GM15510 (cell line): ENCODE results near the gene ZNF654.

Experiments used
- POLR2A ChIP-seq: IDR thresholded peaks from 3 replicates; pipeline ENCODE4 v1.6.1; 2011; ENCODE audit warnings: borderline replicate concordance; ENCODE audit not compliant: insufficient read length; ENCODE audit errors: extremely low read depth

ZNF654 gene

DNA sequence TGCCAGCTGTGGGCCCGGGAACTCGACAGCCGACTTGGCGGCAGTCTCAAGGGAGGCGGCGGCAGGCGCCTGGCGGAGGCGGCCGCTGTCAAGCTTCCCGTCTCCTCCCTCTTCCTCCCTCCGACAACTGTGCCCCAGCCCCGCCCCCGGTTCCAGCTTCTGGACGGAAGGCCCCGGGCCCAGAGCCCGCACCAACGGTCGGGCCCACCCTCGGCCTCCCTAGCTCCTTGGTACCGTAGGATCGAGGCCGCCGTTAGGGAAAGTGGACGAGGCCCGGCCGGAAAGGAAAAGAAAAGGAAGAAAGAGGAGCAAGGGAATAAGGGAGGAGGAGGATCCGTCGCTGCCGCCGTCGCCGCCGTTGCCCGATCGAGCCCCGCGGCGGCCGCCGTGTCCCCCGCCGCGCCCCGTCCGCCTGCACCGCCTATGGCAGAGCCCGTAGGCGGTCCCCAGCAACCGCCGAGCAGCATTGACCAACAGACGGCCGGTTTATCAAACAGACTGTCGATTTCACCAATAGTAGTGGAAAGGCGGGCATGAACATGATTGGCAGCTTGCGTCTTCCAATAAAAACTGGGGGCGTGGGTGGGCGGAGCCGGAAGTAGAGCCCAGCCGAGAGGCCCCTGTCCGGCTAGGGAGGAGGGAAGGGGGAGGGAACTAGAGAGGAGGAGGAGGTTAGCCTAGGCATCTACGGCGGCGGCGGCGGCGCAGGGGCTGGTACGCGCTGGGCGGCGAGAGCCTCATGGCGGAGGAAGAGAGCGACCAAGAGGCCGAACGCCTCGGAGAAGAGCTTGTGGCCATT, at the start of gene ZNF654, which contains the start of gene CGGBP1:
ZNF654 (plus strand) TSS at position 675 of the 799 bp plus-strand sequence; CDS start at position 740, 65 bp downstream.
CGGBP1 (minus strand) TSS at position 425 of the 799 bp plus-strand sequence. CDS start 3,029 bp downstream, outside the sequence.
- peak; percentile 82 for TF ChIP-seq POLR2A

DNA sequence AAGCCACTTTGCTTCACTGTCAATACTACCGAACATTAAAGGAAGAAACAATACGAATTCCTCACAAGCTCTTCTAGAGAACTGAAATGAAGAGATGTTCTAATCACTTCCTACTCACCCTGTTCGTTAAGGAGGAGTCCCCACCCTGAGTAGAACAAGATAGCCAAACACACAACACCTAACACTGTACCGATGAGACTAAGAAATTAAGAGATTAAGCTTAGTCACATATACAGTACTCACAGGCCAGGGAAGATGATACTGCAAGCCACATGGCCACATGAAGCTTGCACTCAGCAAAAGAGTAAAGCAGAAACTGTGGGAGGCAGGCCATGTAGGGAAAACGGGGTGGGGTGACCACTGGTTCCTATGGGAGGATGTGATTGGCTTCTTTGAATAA, 48.2 kb upstream of the ZNF654 start:
- TF ChIP-seq POLR2A, result no peak

DNA sequence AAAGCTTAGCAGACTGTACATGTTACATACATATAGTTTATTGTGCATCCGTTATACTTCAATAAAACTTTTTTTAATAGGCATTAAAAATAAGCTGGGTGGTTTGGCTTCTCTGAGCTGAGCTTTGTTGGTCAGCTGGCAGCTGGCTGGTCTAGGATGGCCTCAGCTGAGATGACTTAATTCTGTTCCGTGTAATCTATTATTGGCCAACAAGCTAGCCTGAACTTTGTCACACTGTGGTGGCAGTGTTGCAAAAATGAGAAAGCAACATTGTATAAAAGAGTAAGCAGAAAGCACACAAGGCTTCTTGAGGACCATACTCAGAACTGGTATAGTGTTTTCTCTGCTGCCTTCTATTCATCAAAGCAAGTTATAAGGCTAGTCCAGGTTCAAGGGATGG, 45.5 kb upstream of the ZNF654 start:
- TF ChIP-seq POLR2A, result no peak

DNA sequence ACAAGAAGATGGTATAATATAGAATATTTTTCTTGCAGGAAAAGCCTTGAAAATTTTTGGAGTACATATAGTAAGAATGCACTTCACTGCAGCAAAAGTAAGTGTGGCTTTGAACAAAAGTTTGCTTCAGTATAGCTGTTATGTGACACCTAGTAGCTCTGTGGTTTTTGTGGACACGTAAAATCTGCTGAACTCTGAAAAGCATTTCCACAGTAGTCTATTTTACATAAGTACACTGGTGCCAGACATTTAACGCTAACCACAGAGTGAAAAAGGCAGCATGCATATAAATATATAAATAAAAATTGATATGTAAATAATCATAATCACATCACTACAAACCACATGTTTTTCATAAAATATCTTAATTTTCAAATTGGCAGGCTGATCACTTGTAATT, 40.0 kb upstream of the ZNF654 start:
- TF ChIP-seq POLR2A, result no peak

DNA sequence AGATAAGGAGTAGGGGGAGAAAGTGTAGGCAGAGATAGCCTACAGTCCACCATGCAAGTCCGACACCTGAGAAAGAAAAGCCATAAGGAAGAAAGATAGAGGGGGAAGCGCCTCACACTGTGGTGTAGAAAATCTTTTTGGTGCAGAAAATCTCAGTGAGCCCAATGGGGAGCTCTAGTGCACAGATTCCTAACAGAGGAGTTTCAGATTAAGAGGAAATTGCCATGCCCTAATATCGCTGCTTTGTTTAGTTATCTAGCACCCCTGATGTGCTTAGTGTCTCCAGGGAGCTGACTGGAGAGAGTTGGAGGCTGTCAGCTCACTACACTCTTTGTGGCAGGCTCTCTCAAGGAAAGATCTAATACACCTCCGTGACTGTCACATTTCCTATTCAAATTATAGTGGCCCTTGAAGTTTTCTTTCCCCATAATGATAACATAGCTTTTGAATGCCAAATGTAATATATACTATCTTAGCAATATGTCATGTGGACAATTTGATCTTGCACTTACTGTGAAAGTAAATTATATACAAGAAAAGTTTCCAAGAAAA, 34.0 kb upstream of the ZNF654 start:
- TF ChIP-seq POLR2A, result no peak

DNA sequence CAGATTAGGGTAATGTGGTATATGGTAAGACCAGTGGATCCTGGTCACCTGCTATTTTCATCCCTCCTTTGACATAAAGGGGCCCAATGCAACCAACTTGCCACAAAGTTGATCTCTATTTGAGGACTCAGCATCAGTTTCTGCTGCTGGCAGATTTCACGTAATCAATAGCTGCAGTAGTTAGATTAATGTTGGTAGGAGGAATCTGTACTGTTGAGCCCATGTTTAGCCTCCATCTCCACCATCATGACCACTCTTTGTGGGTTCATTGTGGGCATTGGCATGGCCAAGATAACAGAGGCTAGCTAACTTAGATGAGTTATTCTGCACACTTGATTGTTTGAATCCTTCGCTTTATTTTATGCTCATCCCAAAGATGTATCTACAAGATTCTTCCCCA, 30.2 kb upstream of the ZNF654 start:
- TF ChIP-seq POLR2A, result no peak

DNA sequence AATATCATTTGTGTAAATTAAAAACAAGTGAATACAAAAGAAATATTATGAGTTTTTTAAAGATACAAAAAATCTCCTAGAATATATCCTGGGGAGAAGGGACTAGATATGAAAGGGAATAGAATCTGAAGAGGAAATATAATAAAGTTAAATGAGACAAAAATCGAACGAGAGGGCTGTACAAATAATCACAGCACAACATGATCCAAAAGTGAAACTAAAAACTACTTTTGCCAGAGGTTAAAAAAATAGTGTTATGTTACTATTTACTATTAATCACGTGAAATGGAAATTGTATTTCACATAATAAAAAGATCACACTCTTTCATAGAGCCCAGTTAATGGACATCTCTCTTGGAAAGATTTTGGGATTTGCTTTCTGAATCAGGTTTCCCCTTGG, 28.8 kb upstream of the ZNF654 start:
- TF ChIP-seq POLR2A, result no peak

DNA sequence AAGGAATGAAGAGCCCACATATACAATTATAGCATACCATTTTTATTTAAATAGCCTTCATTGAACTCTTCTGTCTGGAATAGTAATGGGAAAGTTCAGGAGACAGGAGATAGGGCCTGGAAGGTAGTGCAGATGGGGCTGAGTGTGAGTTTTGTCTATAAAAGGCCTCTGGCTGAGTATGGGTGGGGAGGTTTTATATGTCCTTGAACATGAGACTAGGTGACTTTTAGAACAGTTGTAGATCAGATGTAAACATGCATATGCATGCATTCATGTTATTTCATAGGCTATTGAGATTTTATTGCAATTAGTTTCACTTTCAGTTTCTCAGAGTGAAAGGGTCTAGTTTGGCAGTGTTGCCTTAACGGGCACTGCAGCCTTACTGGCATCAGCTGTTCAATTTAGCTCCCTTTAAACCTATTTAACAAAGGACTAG, 27.4 kb upstream of the ZNF654 start:
- no peak for TF ChIP-seq POLR2A

DNA sequence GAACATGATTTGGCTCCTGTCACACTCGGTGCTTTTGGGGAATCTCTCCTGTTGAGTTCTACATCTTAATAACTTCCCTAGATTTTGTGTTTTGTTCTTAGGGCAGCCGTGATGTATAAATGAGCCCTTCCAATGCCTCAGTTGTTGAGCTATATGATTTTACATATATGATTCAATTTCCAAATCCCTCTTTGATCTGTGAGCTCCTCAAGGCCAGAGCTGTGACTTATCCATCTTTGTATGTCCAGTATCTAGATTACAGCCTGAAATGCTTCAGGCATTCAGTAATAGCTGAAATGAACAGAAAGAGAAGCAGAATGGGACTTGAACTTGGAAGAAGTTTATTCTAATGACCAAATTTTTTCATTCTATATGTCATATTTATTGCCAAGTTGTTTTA, 26.8 kb upstream of the ZNF654 start:
- no peak for TF ChIP-seq POLR2A

DNA sequence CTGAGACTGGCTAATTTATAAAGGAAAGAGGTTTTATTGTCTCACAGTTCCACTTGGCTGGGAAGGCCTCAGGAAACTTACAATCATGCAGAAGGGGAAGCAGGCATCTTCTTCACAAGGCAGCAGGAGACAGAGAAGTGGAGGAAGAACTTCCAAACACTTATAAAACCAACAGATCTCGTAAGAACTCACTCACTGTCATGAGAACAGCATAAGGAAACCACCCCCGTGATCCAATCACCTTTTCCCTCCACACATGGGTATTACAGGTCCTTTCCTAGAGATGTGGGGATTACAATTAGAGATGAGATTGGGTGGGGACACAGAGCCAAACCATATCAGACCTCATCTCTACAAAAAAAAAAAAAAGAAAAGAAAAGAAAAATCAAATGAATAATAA, 26.0 kb upstream of the ZNF654 start:
- TF ChIP-seq POLR2A, result no peak

DNA sequence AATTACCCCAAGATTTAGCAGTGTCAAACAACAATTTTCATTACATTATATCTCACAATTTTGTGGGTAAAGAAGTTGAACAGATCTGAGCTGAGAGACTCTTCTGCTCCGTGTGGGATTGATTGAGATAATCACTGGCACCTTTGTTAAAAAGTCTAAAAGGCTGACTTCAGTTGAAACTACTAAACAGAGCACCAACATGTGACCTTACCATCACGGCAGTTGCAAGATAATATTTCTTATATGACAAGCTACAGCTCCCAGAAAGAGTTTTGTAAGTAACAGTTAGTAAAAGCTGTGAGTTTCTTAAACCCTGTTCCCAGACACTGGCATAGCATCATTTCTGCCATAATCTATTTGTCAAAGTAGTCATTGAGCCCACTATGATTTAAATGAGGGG, 25.2 kb upstream of the ZNF654 start:
- TF ChIP-seq POLR2A, result no peak

DNA sequence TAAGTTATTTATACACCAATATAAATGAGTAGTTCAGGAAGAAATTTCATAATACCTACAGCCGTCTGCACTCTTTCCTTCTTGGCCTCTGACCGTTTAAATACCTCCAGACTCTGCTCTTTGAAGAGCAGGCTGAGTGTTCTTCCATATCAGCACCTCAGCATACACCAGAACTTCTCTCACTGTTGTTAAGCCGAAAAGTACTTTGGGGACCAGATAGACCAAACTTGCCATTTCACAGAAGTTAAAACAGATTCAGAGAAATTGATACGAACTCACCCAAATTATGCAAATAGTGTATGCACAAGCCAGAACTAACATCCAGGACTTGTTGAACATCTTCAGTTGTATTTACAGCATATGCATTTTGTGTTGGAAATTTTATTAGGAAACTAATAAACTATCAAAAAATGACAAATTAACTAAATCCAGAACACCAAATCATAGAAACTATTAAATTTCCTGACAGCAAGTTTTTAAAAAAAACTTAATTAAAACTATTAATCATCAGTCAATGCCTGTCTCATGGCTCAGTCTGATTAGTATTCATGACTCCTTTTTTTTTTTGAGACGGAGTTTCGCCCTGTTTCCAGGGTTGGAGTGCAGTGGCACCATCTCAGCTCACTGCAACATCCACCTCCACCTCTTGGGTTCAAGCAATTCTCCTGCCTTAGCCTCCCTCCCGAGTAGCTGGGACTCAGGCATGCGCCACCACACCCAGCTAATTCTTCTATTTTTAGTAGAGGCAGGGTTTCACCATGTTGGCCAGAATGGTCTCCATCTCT, 24.4 kb upstream of the ZNF654 start:
- TF ChIP-seq POLR2A, result no peak

DNA sequence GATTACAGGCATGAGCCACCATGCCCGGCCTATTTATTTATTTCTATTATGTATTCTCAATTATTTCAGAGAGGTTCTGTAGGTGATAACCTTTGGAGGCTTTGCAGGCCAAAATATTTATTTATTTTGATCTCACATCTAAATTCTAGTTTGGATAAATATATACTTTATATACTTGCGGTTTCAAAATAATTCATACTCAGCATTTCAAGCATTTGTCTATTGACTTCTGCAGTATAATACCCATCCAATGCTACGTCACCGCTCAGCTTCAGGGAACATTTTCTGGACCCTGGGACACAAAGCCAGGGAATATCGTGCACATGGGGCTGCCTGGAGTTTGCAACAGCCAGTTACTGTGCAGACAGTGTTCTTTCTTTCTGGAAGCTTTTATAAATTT, 22.8 kb upstream of the ZNF654 start:
- TF ChIP-seq POLR2A, result no peak

DNA sequence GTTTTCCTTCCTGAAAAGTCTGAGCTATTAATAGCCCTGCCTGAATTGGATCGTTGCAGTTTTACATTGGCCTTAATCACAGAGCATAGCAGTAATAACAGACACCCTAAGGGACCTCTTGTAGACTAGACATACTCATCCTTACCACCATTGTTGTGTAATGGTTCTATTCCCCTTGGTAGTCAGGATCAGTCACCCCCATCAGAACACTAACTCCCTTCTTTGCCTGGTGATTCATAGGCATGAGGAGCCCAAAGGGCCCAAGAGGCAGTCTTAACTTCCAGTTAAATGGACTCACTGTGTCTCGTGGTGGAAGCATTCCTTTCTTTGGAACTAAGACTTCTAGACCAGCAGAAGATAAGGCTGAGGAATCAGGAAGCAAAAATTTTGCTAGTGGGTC, 20.5 kb upstream of the ZNF654 start:
- no peak for TF ChIP-seq POLR2A

DNA sequence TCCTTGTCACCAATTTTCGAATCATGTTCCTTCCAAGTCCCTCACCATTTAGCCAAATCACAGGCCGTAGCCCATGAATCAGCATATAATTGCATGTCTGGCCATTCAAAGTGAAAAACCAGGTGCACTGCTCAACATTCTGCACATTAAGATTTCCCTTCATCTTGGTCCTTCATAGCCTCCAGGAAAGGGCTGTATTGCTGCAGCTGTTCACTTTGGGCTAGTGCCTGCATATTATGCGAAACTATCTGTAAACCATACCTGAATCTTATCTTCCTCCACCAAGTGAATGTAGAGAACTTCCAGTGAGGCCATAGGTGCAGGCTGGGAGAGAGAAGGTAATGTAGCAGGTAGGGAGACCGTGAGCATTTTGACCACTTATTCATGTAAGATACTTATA, 18.5 kb upstream of the ZNF654 start:
- TF ChIP-seq POLR2A, result no peak
